Transverse colon (tissue), 3 donors: ENCODE results near the gene STING1.

ENCODE experiments used
- POLR2A ChIP-seq: fragments of 450-650 bp; IDR thresholded peaks from one replicate; pipeline ENCODE4 v1.6.1; 2016; ENCODE audit warnings: antibody characterized with exemption, mild to moderate bottlenecking, moderate library complexity
- TF ChIP-seq, protein P1 (sequence below), 5 experiments: fragments of 200-600 bp in 3 of 5; fragments of 450-650 bp in 2 of 5; sonication (generic) in 3 of 5; IDR thresholded peaks; 1 replicate in 2 of 5; 2 replicates in 3 of 5; pipeline ENCODE4 v1.5.1; 2016 to 2017; ENCODE audit warnings: antibody characterized with exemption in 5 of 5, inconsistent platforms in 3 of 5, mild to moderate bottlenecking in 2 of 5, moderate library complexity in 1 of 5

DNA sequence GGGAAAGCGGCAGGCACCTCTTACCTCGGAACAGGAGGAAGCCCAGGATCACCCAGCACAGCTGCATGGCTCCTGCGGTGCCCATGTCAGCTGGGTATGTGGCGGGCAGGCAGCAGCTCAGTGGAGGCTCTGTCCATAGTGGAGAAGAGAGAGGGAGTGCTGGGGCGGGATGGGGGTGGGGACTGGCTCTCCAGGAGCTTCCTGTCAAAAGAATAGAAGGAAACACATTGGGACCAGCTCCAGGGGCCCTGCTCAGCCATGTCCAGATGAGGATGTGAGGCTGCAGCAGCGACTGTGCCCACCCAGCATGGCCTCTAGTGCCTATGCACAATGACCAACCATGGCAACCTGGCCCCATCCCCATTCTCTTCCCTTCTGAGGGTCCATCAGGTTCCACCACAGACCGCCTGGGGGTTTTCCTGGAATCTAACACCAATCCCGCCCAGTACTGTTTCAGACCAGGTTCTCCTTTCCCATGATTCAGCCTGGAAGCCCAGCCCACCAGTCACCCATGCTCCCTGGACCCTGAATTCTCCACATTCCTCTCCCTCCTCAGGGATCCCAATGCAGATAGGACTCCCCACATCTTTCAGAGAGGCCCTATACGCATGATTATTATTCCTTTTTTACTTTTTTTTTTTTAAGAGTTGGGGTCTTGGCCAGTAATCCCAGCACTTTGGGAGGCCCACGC lies 19.8 kb downstream of the STING1 start, which contains the start of gene ECSCR:
- TF ChIP-seq, protein P1, sequence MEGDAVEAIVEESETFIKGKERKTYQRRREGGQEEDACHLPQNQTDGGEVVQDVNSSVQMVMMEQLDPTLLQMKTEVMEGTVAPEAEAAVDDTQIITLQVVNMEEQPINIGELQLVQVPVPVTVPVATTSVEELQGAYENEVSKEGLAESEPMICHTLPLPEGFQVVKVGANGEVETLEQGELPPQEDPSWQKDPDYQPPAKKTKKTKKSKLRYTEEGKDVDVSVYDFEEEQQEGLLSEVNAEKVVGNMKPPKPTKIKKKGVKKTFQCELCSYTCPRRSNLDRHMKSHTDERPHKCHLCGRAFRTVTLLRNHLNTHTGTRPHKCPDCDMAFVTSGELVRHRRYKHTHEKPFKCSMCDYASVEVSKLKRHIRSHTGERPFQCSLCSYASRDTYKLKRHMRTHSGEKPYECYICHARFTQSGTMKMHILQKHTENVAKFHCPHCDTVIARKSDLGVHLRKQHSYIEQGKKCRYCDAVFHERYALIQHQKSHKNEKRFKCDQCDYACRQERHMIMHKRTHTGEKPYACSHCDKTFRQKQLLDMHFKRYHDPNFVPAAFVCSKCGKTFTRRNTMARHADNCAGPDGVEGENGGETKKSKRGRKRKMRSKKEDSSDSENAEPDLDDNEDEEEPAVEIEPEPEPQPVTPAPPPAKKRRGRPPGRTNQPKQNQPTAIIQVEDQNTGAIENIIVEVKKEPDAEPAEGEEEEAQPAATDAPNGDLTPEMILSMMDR (IDR thresholded peaks at IDR 0.05) = no peak
- TF ChIP-seq POLR2A = no peak
